ENCODE data around the gene FOSL2. TPM values are rescaled to one million over a fixed set of nuclear protein-coding genes. Genes with fewer than 3 reads are reported as not detected.

FOSL2 gene
- polyA plus RNA-seq, 1 donor (not counting 4 experiments of a cell fraction or from before 2014, with no cell fraction given), result 24.1 TPM

GRCh38 chr2:28406276-28407096 lies 13.8 kb downstream of the FOSL2 start:
- FAIRE-seq (peak; percentile 71), DNase-seq (ENCODE audit: low read depth, low spot score) (peak; percentile 88)
- Histone ChIP-seq H2AFZ (ENCODE audit: control insufficient read depth, low read length) (no peak overlapping the region), H3K27ac (ENCODE audit: control insufficient read depth, insufficient read depth, low read length) (peak overlapping the region; percentile 58), H3K9ac (ENCODE audit: control insufficient read depth, extremely low read depth, insufficient read depth, low read length) (peak overlapping the region; percentile 1), H3K4me1 (ENCODE audit: control insufficient read depth, extremely low read depth, insufficient read depth, low read length) (peaks cover 44% of the 10 kb centered on the region), H3K9me3 (ENCODE audit: control insufficient read depth, low read depth, low read length) (no peaks in the 10 kb centered on the region), H3K27me3 (ENCODE audit: control insufficient read depth, extremely low read depth, insufficient read depth, low read length) (no peaks in the 10 kb centered on the region), H3K79me2 (ENCODE audit: control insufficient read depth, insufficient read depth, low read length) (peaks cover 46% of the 10 kb centered on the region), H3K4me3 (ENCODE audit: control insufficient read depth in 2 of 3, extremely low read depth in 1 of 3, insufficient read depth in 2 of 3, low read depth in 1 of 3, low read length in 3 of 3) (no peak overlapping the region), H3K36me3 (ENCODE audit: control insufficient read depth in 2 of 2, extremely low read depth in 1 of 2, insufficient read depth in 2 of 2, low read length in 2 of 2) (peaks cover 45 to 74% of the 10 kb centered on the region in 2 experiments), H3K4me2 (ENCODE audit: control insufficient read depth, extremely low read depth, insufficient read depth, low read depth, low read length) (peak overlapping the region; percentile 4), H3K9me1 (ENCODE audit: control insufficient read depth, extremely low read depth, insufficient read depth, low read length) (peaks cover 9% of the 10 kb centered on the region), H4K20me1 (ENCODE audit: control insufficient read depth, extremely low read depth, insufficient read depth, low read length) (peaks cover 16% of the 10 kb centered on the region)
- TF ChIP-seq CTCF (optimal IDR thresholded peaks at IDR 0.05 in 1 of 3, IDR thresholded peaks at IDR 0.05 in 1 of 3, conservative IDR thresholded peaks at IDR 0.05 in 1 of 3; ENCODE audit: extremely low read depth in 1 of 3, insufficient read depth in 2 of 3, low read length in 3 of 3) (peak in 2 of 3 experiments; percentile 15 to 25), EZH2 (IDR thresholded peaks at IDR 0.05; ENCODE audit: low read length) (no peak)
- dilution Hi-C loops (cut with MboI; ENCODE audit: extremely low pct_ligation_motif_present, low sequenced_read_pairs), result no loop called here

DNA sequence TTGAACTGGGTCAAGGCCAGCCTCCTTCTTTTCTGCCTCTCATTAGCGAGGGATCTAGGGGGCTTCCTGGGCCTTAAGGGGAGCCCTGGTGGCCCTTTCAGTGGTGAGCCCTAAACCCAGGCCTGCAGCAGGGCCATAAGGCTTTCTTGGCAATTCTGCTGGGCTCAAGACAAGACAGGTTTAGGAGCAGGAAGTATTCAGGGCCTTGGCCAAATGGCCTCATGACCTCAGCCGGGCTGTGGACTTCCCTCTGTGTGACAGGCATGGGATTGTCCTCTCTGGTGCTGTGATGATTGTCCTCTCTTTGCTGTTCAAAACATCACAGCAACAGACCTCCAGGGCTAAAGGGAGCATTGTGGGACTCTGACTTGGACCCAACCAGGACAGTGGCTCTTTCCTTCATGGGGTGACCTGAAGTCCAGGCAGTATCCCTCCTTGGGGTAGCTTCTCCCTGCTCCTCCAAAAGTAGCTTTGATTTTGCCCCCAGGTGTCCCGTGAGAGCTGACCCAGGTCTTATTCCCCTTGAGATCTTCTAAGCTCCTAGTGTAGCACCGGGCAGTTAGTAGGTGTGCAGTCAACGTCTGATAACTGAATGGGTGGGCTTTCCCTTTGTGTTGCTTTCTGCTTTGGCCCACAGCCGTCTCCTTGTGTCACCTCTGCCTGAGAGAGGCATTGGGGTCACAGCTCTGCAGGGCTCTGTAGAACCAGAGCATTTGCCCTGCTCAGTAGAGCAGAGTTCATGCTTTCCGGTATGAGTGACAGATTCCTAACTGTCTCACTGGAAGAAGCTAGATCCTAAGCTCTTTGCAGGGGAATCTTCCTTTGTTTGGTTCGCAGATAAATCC lies 14.7 kb downstream of the FOSL2 start:
- Histone ChIP-seq H3K4me2 (ENCODE audit: control insufficient read depth, extremely low read depth, insufficient read depth, low read depth, low read length) (peak overlapping the region; percentile 4), H3K4me3 (ENCODE audit: control insufficient read depth in 2 of 3, extremely low read depth in 1 of 3, insufficient read depth in 2 of 3, low read depth in 1 of 3, low read length in 3 of 3) (no peak overlapping the region), H3K36me3 (ENCODE audit: control insufficient read depth in 2 of 2, extremely low read depth in 1 of 2, insufficient read depth in 2 of 2, low read length in 2 of 2) (peaks cover 49 to 74% of the 10 kb centered on the region in 2 experiments), H3K9me1 (ENCODE audit: control insufficient read depth, extremely low read depth, insufficient read depth, low read length) (peaks cover 9% of the 10 kb centered on the region), H3K27ac (ENCODE audit: control insufficient read depth, insufficient read depth, low read length) (peak overlapping the region; percentile 58), H4K20me1 (ENCODE audit: control insufficient read depth, extremely low read depth, insufficient read depth, low read length) (peaks cover 11% of the 10 kb centered on the region), H3K79me2 (ENCODE audit: control insufficient read depth, insufficient read depth, low read length) (peaks cover 38% of the 10 kb centered on the region), H3K27me3 (ENCODE audit: control insufficient read depth, extremely low read depth, insufficient read depth, low read length) (no peaks in the 10 kb centered on the region), H3K4me1 (ENCODE audit: control insufficient read depth, extremely low read depth, insufficient read depth, low read length) (peaks cover 44% of the 10 kb centered on the region), H3K9ac (ENCODE audit: control insufficient read depth, extremely low read depth, insufficient read depth, low read length) (peak overlapping the region; percentile 1), H2AFZ (ENCODE audit: control insufficient read depth, low read length) (no peak overlapping the region), H3K9me3 (ENCODE audit: control insufficient read depth, low read depth, low read length) (no peaks in the 10 kb centered on the region)
- dilution Hi-C loops (cut with MboI; ENCODE audit: extremely low pct_ligation_motif_present, low sequenced_read_pairs), result no loop called here
- TF ChIP-seq CTCF (optimal IDR thresholded peaks at IDR 0.05 in 1 of 3, IDR thresholded peaks at IDR 0.05 in 1 of 3, conservative IDR thresholded peaks at IDR 0.05 in 1 of 3; ENCODE audit: extremely low read depth in 1 of 3, insufficient read depth in 2 of 3, low read length in 3 of 3), result no peak
- no peak for TF ChIP-seq EZH2 (IDR thresholded peaks at IDR 0.05; ENCODE audit: low read length)
- FAIRE-seq (peak; percentile 60), DNase-seq (ENCODE audit: low read depth, low spot score) (no peak)
